ENCODE results near the gene CCDC13. TPM values are rescaled to one million over a fixed set of nuclear protein-coding genes. Genes with fewer than 3 reads are reported as not detected.

Gene CCDC13
- total and polyA plus RNA-seq, 2 of the 13 experiments (the other 11 are each of a cell fraction or from before 2014, with no cell fraction given), result 0.22 to 0.51 TPM

DNA sequence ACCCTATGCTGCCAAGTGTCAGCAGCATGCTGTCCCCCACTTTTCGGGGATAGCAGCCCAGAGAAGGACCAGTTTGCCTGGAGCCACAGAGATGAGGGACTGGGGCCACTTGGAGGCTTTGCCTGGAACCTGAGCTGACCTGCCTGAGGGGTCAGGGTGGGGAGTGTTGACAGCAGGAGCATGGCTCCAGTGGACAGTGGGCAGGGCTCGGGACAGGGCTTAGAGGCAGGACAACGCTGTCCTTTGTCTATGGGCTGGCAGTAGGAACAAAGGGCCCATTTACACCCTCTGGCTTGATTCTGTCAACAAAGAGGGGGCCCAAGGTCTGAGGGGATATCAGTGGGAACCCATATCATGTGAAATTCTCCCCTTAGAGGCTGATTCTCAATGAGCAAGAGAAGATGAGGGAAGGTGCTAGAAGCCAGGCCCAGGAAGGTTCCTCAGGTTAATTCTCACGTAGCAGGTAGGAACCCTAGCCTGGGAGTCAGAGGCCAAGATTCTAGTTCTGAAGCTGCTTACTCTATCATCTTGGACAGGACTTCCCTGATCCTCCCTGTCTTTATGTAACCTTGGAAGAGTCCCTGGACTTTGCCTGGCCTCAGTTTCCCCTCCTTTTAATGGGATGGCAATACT is 40.7 kb downstream of the CCDC13 start (continued):
- TF ChIP-seq MEIS2 (CRISPR knock-in tag; IDR thresholded peaks at IDR 0.05), result peak; percentile 43; the same call in 1 of the 2 replicates
- no peak for TF ChIP-seq ZNF660 (CRISPR knock-in tag; IDR thresholded peaks at IDR 0.05; ENCODE audit: borderline replicate concordance, low read depth)
- no peak for TF ChIP-seq ZNF33B (CRISPR knock-in tag; IDR thresholded peaks at IDR 0.05)
- TF ChIP-seq RAD51 (IDR thresholded peaks at IDR 0.05; ENCODE audit: borderline replicate concordance), result no peak
- TF ChIP-seq, protein P1, sequence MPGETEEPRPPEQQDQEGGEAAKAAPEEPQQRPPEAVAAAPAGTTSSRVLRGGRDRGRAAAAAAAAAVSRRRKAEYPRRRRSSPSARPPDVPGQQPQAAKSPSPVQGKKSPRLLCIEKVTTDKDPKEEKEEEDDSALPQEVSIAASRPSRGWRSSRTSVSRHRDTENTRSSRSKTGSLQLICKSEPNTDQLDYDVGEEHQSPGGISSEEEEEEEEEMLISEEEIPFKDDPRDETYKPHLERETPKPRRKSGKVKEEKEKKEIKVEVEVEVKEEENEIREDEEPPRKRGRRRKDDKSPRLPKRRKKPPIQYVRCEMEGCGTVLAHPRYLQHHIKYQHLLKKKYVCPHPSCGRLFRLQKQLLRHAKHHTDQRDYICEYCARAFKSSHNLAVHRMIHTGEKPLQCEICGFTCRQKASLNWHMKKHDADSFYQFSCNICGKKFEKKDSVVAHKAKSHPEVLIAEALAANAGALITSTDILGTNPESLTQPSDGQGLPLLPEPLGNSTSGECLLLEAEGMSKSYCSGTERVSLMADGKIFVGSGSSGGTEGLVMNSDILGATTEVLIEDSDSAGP (CRISPR knock-in tag; IDR thresholded peaks at IDR 0.05; ENCODE audit: borderline replicate concordance), result peak; percentile 56; the same call in 1 of the 2 replicates
- TF ChIP-seq ATAD3A (CRISPR knock-in tag; IDR thresholded peaks at IDR 0.05), result no peak
- TF ChIP-seq CBX2 (IDR thresholded peaks at IDR 0.05; ENCODE audit: low read depth, low read length), result no peak
- no peak for TF ChIP-seq CBX2 (CRISPR knock-in tag; IDR thresholded peaks at IDR 0.05; ENCODE audit: low read depth)
- peak; percentile 95 for TF ChIP-seq TARDBP (CRISPR knock-in tag; IDR thresholded peaks at IDR 0.05)
- TF ChIP-seq FOXK1 (CRISPR knock-in tag; IDR thresholded peaks at IDR 0.05; ENCODE audit: borderline replicate concordance, low read depth), result peak; percentile 16; the same call in 1 of the 2 replicates
- TF ChIP-seq STAG1 (CRISPR knock-in tag; IDR thresholded peaks at IDR 0.05), result peak; percentile 25; the same call in 1 of the 2 replicates
- TF ChIP-seq KAT2B (IDR thresholded peaks at IDR 0.05; ENCODE audit: borderline replicate concordance, low read depth, low read length), result no peak
- TF ChIP-seq ZNF468 (CRISPR knock-in tag; IDR thresholded peaks at IDR 0.05), result no peak
- peak; percentile 17; the same call in 1 of the 2 replicates for TF ChIP-seq SPEN (CRISPR knock-in tag; IDR thresholded peaks at IDR 0.05; ENCODE audit: low read depth)
- no peak; the same call in 1 of the 2 replicates for TF ChIP-seq ZFX (CRISPR knock-in tag; IDR thresholded peaks at IDR 0.05; ENCODE audit: low read depth)
- TF ChIP-seq, protein P2, sequence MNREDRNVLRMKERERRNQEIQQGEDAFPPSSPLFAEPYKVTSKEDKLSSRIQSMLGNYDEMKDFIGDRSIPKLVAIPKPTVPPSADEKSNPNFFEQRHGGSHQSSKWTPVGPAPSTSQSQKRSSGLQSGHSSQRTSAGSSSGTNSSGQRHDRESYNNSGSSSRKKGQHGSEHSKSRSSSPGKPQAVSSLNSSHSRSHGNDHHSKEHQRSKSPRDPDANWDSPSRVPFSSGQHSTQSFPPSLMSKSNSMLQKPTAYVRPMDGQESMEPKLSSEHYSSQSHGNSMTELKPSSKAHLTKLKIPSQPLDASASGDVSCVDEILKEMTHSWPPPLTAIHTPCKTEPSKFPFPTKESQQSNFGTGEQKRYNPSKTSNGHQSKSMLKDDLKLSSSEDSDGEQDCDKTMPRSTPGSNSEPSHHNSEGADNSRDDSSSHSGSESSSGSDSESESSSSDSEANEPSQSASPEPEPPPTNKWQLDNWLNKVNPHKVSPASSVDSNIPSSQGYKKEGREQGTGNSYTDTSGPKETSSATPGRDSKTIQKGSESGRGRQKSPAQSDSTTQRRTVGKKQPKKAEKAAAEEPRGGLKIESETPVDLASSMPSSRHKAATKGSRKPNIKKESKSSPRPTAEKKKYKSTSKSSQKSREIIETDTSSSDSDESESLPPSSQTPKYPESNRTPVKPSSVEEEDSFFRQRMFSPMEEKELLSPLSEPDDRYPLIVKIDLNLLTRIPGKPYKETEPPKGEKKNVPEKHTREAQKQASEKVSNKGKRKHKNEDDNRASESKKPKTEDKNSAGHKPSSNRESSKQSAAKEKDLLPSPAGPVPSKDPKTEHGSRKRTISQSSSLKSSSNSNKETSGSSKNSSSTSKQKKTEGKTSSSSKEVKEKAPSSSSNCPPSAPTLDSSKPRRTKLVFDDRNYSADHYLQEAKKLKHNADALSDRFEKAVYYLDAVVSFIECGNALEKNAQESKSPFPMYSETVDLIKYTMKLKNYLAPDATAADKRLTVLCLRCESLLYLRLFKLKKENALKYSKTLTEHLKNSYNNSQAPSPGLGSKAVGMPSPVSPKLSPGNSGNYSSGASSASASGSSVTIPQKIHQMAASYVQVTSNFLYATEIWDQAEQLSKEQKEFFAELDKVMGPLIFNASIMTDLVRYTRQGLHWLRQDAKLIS (CRISPR knock-in tag; IDR thresholded peaks at IDR 0.05), result no peak
- no peak for TF ChIP-seq IRF2 (CRISPR knock-in tag; IDR thresholded peaks at IDR 0.05)
- peak; percentile 77 for TF ChIP-seq NCOR1 (IDR thresholded peaks at IDR 0.05; ENCODE audit: borderline replicate concordance, low read length)
- TF ChIP-seq SNRNP70 (IDR thresholded peaks at IDR 0.05; ENCODE audit: low read depth, low read length), result no peak
- peak; percentile 85 for TF ChIP-seq RARA (CRISPR knock-in tag; IDR thresholded peaks at IDR 0.05)
- TF ChIP-seq ZNF782 (CRISPR knock-in tag; IDR thresholded peaks at IDR 0.05; ENCODE audit: borderline replicate concordance), result no peak
- TF ChIP-seq REXO4 (CRISPR knock-in tag; IDR thresholded peaks at IDR 0.05; ENCODE audit: borderline replicate concordance), result no peak
- TF ChIP-seq GTF2F1 (IDR thresholded peaks at IDR 0.05; ENCODE audit: low read length), result no peak
- TF ChIP-seq, protein P3, sequence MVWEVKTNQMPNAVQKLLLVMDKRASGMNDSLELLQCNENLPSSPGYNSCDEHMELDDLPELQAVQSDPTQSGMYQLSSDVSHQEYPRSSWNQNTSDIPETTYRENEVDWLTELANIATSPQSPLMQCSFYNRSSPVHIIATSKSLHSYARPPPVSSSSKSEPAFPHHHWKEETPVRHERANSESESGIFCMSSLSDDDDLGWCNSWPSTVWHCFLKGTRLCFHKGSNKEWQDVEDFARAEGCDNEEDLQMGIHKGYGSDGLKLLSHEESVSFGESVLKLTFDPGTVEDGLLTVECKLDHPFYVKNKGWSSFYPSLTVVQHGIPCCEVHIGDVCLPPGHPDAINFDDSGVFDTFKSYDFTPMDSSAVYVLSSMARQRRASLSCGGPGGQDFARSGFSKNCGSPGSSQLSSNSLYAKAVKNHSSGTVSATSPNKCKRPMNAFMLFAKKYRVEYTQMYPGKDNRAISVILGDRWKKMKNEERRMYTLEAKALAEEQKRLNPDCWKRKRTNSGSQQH (CRISPR knock-in tag; IDR thresholded peaks at IDR 0.05; ENCODE audit: low read depth), result no peak
- peak; percentile 76; the same call in 1 of the 2 replicates for TF ChIP-seq ZNF230 (CRISPR knock-in tag; IDR thresholded peaks at IDR 0.05)

All from HepG2 (cell line).